ENCODE data around the gene MPDU1. TPM values are rescaled to one million over a fixed set of nuclear protein-coding genes. Genes with fewer than 3 reads are reported as not detected.

Gene MPDU1
- total and polyA plus RNA-seq, 4 donors = 55.3 to 136 (median 91.2) TPM

DNA sequence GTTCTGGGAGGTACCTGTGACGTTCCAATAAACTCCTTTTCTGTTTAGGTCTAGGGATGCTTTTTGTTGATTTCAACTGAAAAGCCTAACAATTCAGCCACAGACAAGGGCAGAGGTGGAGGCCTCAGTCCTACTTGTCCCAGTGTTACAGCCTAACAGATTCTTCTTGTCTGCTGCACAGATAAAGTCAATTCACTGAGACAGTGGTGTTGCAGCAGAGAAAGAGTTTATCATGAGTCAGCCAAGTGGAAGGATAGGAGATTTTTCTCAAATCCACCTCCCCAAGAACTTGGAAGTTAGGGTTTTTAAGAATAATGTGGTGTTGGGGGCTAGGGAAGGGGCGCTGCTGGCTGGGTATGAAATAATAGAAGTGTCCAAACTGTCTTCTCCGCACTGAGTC, 45.6 kb upstream of the MPDU1 start:
- H3K27ac ChIP-seq (ENCODE audit: low read depth in 1 of 2, low read length in 2 of 2) = no peak overlapping the region
- no peak for DNase-seq (ENCODE audit: low spot score)

GRCh38 chr17:7538891-7539545, 44.6 kb upstream of the MPDU1 start:
- Histone ChIP-seq H3K9me3 (ENCODE audit: control insufficient read depth in 4 of 4, low read length in 3 of 4) (peaks cover 0 to 14% (median 5%) of the 10 kb centered on the region in 4 donors), H3K4me3 (ENCODE audit: low read depth in 1 of 3, low read length in 3 of 3) (no peak overlapping the region), H3K4me1 (ENCODE audit: control insufficient read depth in 4 of 4, insufficient read depth in 4 of 4, low read length in 3 of 4) (peaks cover 0 to 2% (median 0%) of the 10 kb centered on the region in 4 donors), H3K9ac (ENCODE audit: low read depth in 1 of 2, low read length in 2 of 2) (no peak overlapping the region), H3K27me3 (ENCODE audit: control insufficient read depth in 4 of 4, insufficient read depth in 4 of 4, low read length in 3 of 4) (no peaks in the 10 kb centered on the region), H3K27ac (ENCODE audit: low read depth in 1 of 2, low read length in 2 of 2) (no peak overlapping the region), H3K36me3 (ENCODE audit: control insufficient read depth in 4 of 4, insufficient read depth in 3 of 4, low read depth in 1 of 4, low read length in 3 of 4) (no peaks in the 10 kb centered on the region)
- 81% methylated on average over 11 of the region's 11 CpGs for WGBS
- TF ChIP-seq EGR1 (IDR thresholded peaks at IDR 0.05; ENCODE audit: low read depth in 2 of 2) (no peak), HNF4A (conservative IDR thresholded peaks at IDR 0.05) (no peak), NR2F2 (IDR thresholded peaks at IDR 0.05) (no peak), GABPA (IDR thresholded peaks at IDR 0.05 in 1 of 2, conservative IDR thresholded peaks at IDR 0.05 in 1 of 2) (no peak), FOXA1 (IDR thresholded peaks at IDR 0.05) (no peak), HNF4G (IDR thresholded peaks at IDR 0.05) (no peak), MAX (IDR thresholded peaks at IDR 0.05) (no peak), TAF1 (conservative IDR thresholded peaks at IDR 0.05) (no peak), RXRA (IDR thresholded peaks at IDR 0.05) (no peak), JUND (IDR thresholded peaks at IDR 0.05) (no peak), RAD21 (IDR thresholded peaks at IDR 0.05) (no peak), YY1 (IDR thresholded peaks at IDR 0.05) (no peak), SP1 (IDR thresholded peaks at IDR 0.05) (no peak), ATF3 (IDR thresholded peaks at IDR 0.05) (no peak), FOXA2 (IDR thresholded peaks at IDR 0.05) (no peak)
- TF ChIP-seq, protein P1, sequence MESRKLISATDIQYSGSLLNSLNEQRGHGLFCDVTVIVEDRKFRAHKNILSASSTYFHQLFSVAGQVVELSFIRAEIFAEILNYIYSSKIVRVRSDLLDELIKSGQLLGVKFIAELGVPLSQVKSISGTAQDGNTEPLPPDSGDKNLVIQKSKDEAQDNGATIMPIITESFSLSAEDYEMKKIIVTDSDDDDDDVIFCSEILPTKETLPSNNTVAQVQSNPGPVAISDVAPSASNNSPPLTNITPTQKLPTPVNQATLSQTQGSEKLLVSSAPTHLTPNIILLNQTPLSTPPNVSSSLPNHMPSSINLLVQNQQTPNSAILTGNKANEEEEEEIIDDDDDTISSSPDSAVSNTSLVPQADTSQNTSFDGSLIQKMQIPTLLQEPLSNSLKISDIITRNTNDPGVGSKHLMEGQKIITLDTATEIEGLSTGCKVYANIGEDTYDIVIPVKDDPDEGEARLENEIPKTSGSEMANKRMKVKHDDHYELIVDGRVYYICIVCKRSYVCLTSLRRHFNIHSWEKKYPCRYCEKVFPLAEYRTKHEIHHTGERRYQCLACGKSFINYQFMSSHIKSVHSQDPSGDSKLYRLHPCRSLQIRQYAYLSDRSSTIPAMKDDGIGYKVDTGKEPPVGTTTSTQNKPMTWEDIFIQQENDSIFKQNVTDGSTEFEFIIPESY (IDR thresholded peaks at IDR 0.05) = no peak
- TF ChIP-seq, protein P2, sequence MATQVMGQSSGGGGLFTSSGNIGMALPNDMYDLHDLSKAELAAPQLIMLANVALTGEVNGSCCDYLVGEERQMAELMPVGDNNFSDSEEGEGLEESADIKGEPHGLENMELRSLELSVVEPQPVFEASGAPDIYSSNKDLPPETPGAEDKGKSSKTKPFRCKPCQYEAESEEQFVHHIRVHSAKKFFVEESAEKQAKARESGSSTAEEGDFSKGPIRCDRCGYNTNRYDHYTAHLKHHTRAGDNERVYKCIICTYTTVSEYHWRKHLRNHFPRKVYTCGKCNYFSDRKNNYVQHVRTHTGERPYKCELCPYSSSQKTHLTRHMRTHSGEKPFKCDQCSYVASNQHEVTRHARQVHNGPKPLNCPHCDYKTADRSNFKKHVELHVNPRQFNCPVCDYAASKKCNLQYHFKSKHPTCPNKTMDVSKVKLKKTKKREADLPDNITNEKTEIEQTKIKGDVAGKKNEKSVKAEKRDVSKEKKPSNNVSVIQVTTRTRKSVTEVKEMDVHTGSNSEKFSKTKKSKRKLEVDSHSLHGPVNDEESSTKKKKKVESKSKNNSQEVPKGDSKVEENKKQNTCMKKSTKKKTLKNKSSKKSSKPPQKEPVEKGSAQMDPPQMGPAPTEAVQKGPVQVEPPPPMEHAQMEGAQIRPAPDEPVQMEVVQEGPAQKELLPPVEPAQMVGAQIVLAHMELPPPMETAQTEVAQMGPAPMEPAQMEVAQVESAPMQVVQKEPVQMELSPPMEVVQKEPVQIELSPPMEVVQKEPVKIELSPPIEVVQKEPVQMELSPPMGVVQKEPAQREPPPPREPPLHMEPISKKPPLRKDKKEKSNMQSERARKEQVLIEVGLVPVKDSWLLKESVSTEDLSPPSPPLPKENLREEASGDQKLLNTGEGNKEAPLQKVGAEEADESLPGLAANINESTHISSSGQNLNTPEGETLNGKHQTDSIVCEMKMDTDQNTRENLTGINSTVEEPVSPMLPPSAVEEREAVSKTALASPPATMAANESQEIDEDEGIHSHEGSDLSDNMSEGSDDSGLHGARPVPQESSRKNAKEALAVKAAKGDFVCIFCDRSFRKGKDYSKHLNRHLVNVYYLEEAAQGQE (IDR thresholded peaks at IDR 0.05) = no peak
- no peak for DNase-seq (ENCODE audit: low spot score)

More for the DNA sequence above, 45.6 kb upstream of the MPDU1 start:
- H3K9me3 ChIP-seq (ENCODE audit: control insufficient read depth in 4 of 4, low read length in 3 of 4) = peaks cover 0 to 14% (median 5%) of the 10 kb centered on the region in 4 donors
- no peak overlapping the region for H3K4me3 ChIP-seq (ENCODE audit: low read depth in 1 of 3, low read length in 3 of 3)
- peaks cover 0 to 2% (median 0%) of the 10 kb centered on the region in 4 donors for H3K4me1 ChIP-seq (ENCODE audit: control insufficient read depth in 4 of 4, insufficient read depth in 4 of 4, low read length in 3 of 4)
- no peak for TF ChIP-seq HNF4G (IDR thresholded peaks at IDR 0.05)
- no peak for TF ChIP-seq ATF3 (IDR thresholded peaks at IDR 0.05)
- no peak for TF ChIP-seq EGR1 (IDR thresholded peaks at IDR 0.05; ENCODE audit: low read depth in 2 of 2)
- TF ChIP-seq YY1 (IDR thresholded peaks at IDR 0.05) = no peak
- no peaks in the 10 kb centered on the region for H3K36me3 ChIP-seq (ENCODE audit: control insufficient read depth in 4 of 4, insufficient read depth in 3 of 4, low read depth in 1 of 4, low read length in 3 of 4)
- WGBS = 77% methylated on average over 3 of the region's 3 CpGs
- H3K27me3 ChIP-seq (ENCODE audit: control insufficient read depth in 4 of 4, insufficient read depth in 4 of 4, low read length in 3 of 4) = no peaks in the 10 kb centered on the region
- no peak overlapping the region for H3K9ac ChIP-seq (ENCODE audit: low read depth in 1 of 2, low read length in 2 of 2)
